ENCODE measurements around the gene ZCCHC9. TPM values are rescaled to one million over a fixed set of nuclear protein-coding genes. Genes with fewer than 3 reads are reported as not detected.

Gene ZCCHC9
- total and polyA plus RNA-seq, 2 of the 4 experiments (the other 2 are of a cell fraction), result 20.4 to 24.6 TPM

DNA sequence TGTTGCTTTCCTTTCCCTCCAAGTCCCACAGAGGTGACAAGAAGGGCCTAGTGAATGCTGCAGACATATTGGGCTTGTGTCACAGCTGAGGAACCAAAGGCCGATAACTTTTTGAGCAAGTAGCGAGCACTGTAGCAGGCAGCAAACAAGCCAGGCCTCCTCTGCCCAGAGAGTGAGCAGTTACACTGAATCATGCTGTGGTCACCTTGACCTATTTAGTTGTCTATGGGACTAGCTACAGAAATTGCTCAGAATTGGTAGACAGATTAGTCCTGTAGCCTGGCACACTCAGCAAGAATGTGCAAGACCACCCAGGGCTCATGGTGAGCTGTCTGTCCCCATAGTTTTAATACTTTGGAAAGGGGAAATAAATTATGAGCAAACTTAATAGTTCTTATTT lies 25.2 kb downstream of the ZCCHC9 start:
- Histone ChIP-seq H3K14ac (replicated peaks; ENCODE audit: low read depth, low read length) (no peak overlapping the region; the same call in 1 of the 2 replicates), H2BK20ac (ENCODE audit: low read depth, low read length) (no peak overlapping the region), H3K4me2 (ENCODE audit: low read depth, low read length) (no peak overlapping the region), H3K18ac (ENCODE audit: low read depth, low read length) (no peak overlapping the region), H3K27ac (ENCODE audit: insufficient read depth, low read length) (no peak overlapping the region), H3K79me1 (ENCODE audit: low read depth in 1 of 2, low read length in 2 of 2) (no peaks in the 10 kb centered on the region), H2AFZ (replicated peaks; ENCODE audit: low read length, poor library complexity) (peak overlapping the region; percentile 34), H4K5ac (ENCODE audit: low read depth, low read length) (no peak overlapping the region), H4K8ac (ENCODE audit: low read depth in 2 of 2, low read length in 2 of 2) (no peak overlapping the region; a peak in 1 of 4 replicates), H3K27me3 (ENCODE audit: control insufficient read depth, insufficient read depth, low read length) (peaks cover 4% of the 10 kb centered on the region), H3K9me3 (ENCODE audit: control insufficient read depth, insufficient read depth, low read length) (no peaks in the 10 kb centered on the region), H3K23ac (ENCODE audit: low read depth, low read length) (0 out of 2 replicates have a peak overlapping the region, but pooled peaks have one; percentile 32), H2BK120ac (ENCODE audit: low read depth, low read length) (no peak overlapping the region), H3K4me3 (ENCODE audit: insufficient read depth, low read depth, low read length) (no peak overlapping the region), H3K56ac (ENCODE audit: extremely low read depth, insufficient read depth, low read length) (no peak overlapping the region), H3K9ac (ENCODE audit: low read depth, low read length) (no peak overlapping the region), H2AK9ac (replicated peaks; ENCODE audit: low read depth, low read length, poor library complexity) (peak overlapping the region; percentile 65), H3K36me3 (ENCODE audit: control insufficient read depth, insufficient read depth, low read length) (no peaks in the 10 kb centered on the region), H4K20me1 (ENCODE audit: insufficient read depth, low read length) (no peaks in the 10 kb centered on the region), H3K9me1 (ENCODE audit: insufficient read depth, low read length) (peaks cover 4% of the 10 kb centered on the region; the same call in 1 of the 2 replicates), H2BK15ac (ENCODE audit: low read depth, low read length) (no peak overlapping the region), H4K91ac (ENCODE audit: insufficient read depth, low read depth, low read length) (no peak overlapping the region), H3K4ac (ENCODE audit: low read depth, low read length) (no peak overlapping the region), H2BK5ac (ENCODE audit: low read depth, low read length, poor library complexity, severe bottlenecking) (no peak overlapping the region), H3K4me1 (ENCODE audit: control insufficient read depth, insufficient read depth, low read length) (no peaks in the 10 kb centered on the region), H2AK5ac (ENCODE audit: low read depth, low read length) (no peak overlapping the region)
- 100% methylated on average over 2 of the region's 2 CpGs; no CpG with 5 or more reads in 1 of the 2 experiments for WGBS, 2 experiments (ENCODE audit: extremely low coverage in 2 of 2, insufficient read length in 1 of 2)
- no peak for TF ChIP-seq RAD21 (IDR thresholded peaks at IDR 0.05; ENCODE audit: low read length)
- no peak for TF ChIP-seq FOS (IDR thresholded peaks at IDR 0.05; ENCODE audit: low read depth, low read length)
- TF ChIP-seq RFX5 (IDR thresholded peaks at IDR 0.05; ENCODE audit: low read depth, low read length), result no peak
- TF ChIP-seq NFE2L2 (IDR thresholded peaks at IDR 0.05; ENCODE audit: low read depth, low read length), result no peak
- no peak for TF ChIP-seq SMC3 (IDR thresholded peaks at IDR 0.05; ENCODE audit: low read depth, low read length)
- no peak for TF ChIP-seq MAFK (IDR thresholded peaks at IDR 0.05; ENCODE audit: low read depth, low read length)
- TF ChIP-seq, protein P1, sequence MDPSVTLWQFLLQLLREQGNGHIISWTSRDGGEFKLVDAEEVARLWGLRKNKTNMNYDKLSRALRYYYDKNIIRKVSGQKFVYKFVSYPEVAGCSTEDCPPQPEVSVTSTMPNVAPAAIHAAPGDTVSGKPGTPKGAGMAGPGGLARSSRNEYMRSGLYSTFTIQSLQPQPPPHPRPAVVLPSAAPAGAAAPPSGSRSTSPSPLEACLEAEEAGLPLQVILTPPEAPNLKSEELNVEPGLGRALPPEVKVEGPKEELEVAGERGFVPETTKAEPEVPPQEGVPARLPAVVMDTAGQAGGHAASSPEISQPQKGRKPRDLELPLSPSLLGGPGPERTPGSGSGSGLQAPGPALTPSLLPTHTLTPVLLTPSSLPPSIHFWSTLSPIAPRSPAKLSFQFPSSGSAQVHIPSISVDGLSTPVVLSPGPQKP (IDR thresholded peaks at IDR 0.05; ENCODE audit: borderline replicate concordance, low read depth, low read length), result no peak
- TF ChIP-seq, protein P2, sequence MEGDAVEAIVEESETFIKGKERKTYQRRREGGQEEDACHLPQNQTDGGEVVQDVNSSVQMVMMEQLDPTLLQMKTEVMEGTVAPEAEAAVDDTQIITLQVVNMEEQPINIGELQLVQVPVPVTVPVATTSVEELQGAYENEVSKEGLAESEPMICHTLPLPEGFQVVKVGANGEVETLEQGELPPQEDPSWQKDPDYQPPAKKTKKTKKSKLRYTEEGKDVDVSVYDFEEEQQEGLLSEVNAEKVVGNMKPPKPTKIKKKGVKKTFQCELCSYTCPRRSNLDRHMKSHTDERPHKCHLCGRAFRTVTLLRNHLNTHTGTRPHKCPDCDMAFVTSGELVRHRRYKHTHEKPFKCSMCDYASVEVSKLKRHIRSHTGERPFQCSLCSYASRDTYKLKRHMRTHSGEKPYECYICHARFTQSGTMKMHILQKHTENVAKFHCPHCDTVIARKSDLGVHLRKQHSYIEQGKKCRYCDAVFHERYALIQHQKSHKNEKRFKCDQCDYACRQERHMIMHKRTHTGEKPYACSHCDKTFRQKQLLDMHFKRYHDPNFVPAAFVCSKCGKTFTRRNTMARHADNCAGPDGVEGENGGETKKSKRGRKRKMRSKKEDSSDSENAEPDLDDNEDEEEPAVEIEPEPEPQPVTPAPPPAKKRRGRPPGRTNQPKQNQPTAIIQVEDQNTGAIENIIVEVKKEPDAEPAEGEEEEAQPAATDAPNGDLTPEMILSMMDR (conservative IDR thresholded peaks at IDR 0.05; ENCODE audit: low read depth, low read length), result no peak
- no peak for TF ChIP-seq MAZ (IDR thresholded peaks at IDR 0.05; ENCODE audit: borderline replicate concordance, low read depth, low read length)
- TF ChIP-seq RCOR1 (IDR thresholded peaks at IDR 0.05; ENCODE audit: insufficient replicate concordance, low read length), result no peak
- no peak for TF ChIP-seq CHD1 (IDR thresholded peaks at IDR 0.05; ENCODE audit: low read depth, low read length)
- TF ChIP-seq BHLHE40 (IDR thresholded peaks at IDR 0.05; ENCODE audit: low read depth, low read length), result no peak
- no peak for TF ChIP-seq POLR2A (IDR thresholded peaks at IDR 0.05; ENCODE audit: low read depth, low read length)
- TF ChIP-seq MXI1 (IDR thresholded peaks at IDR 0.05; ENCODE audit: borderline replicate concordance, low read depth, low read length), result no peak
- TF ChIP-seq, protein P3, sequence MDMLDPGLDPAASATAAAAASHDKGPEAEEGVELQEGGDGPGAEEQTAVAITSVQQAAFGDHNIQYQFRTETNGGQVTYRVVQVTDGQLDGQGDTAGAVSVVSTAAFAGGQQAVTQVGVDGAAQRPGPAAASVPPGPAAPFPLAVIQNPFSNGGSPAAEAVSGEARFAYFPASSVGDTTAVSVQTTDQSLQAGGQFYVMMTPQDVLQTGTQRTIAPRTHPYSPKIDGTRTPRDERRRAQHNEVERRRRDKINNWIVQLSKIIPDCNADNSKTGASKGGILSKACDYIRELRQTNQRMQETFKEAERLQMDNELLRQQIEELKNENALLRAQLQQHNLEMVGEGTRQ (IDR thresholded peaks at IDR 0.05; ENCODE audit: low read depth, low read length), result no peak
- no peak for TF ChIP-seq CEBPB (IDR thresholded peaks at IDR 0.05; ENCODE audit: low read depth, low read length)
- intact Hi-C loops (cut with micrococcal nuclease) (no loop called here), in situ Hi-C loops (cut with MboI; ENCODE audit: low sequenced_read_pairs) (no loop called here), dilution Hi-C loops (cut with HindIII; ENCODE audit: low sequenced_read_pairs, unreplicated experiment) (no loop called here)
- DNase-seq (peak; percentile 16), ATAC-seq (ENCODE audit: low read depth) (no peak)
- CTCF ChIA-PET, result no interaction called here
- POLR2A ChIA-PET (ENCODE audit: unreplicated experiment), result no interaction called here
- BruUV-seq (replicated peaks), result no TSS peak

All from IMR-90 (cell line).